Right atrium auricular region (tissue), 2 donors: Measurements from ENCODE around the gene MCAT. TPM values are rescaled to one million over a fixed set of nuclear protein-coding genes. Genes with fewer than 3 reads are reported as not detected.
A peak's percentile ranks its signal among the peaks of the same experiment; 100 is the strongest.

Experiments used
- DNase-seq: peaks from one replicate; pipeline ENCODE4 v3.0.0-alpha.2; 2019; ENCODE audit warnings: low spot score
- H3K27ac ChIP-seq, 2 donors: fragments of 200-600 bp; sonication (generic); 1 replicate in 1 of 2; 2 replicates in 1 of 2; pipeline ENCODE4 v1.5.1; 2016 to 2019
- H3K27me3 ChIP-seq, 2 donors: fragments of 200-600 bp; sonication (generic); one replicate each; pipeline versions ENCODE4 v1.5.1 to v1.6.0; 2017 to 2019
- H3K36me3 ChIP-seq: fragments of 200-600 bp; sonication (generic); one replicate; pipeline ENCODE4 v1.5.1; 2016
- H3K4me1 ChIP-seq, 2 donors: fragments of 200-600 bp; sonication (generic); one replicate each; pipeline versions ENCODE4 v1.5.1 to v1.6.0; 2017 to 2019
- H3K4me3 ChIP-seq, 2 donors: fragments of 200-600 bp; sonication (generic); 1 replicate in 1 of 2; 2 replicates in 1 of 2; pipeline ENCODE4 v1.5.1; 2017 to 2019; ENCODE audit warnings: mild to moderate bottlenecking in 1 of 2, moderate library complexity in 1 of 2
- H3K9me3 ChIP-seq, 2 donors: fragments of 200-600 bp; sonication (generic); one replicate each; pipeline ENCODE4 v1.5.1; 2019
- total RNA-seq, 2 donors: library from RNA; depleted of rRNA; stranded (reverse); fragments of >200 nt; gene quantifications; one replicate each; pipeline ENCODE4 v1.1.0, GENCODE V29; 2016
- TF ChIP-seq, protein P1 (sequence below), 2 donors: fragments of 200-600 bp; sonication (generic); IDR thresholded peaks; one replicate each; pipeline ENCODE4 v1.5.1; 2019; ENCODE audit warnings: antibody characterized with exemption in 2 of 2

The MCAT gene
- total RNA-seq, 2 donors from 2014 or later, result 16.1 to 17.6 TPM

- no peak for DNase-seq
- no peak overlapping the region for H3K27ac ChIP-seq
- TF ChIP-seq, protein P1, sequence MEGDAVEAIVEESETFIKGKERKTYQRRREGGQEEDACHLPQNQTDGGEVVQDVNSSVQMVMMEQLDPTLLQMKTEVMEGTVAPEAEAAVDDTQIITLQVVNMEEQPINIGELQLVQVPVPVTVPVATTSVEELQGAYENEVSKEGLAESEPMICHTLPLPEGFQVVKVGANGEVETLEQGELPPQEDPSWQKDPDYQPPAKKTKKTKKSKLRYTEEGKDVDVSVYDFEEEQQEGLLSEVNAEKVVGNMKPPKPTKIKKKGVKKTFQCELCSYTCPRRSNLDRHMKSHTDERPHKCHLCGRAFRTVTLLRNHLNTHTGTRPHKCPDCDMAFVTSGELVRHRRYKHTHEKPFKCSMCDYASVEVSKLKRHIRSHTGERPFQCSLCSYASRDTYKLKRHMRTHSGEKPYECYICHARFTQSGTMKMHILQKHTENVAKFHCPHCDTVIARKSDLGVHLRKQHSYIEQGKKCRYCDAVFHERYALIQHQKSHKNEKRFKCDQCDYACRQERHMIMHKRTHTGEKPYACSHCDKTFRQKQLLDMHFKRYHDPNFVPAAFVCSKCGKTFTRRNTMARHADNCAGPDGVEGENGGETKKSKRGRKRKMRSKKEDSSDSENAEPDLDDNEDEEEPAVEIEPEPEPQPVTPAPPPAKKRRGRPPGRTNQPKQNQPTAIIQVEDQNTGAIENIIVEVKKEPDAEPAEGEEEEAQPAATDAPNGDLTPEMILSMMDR (IDR thresholded peaks at IDR 0.05), result no peak
- H3K27me3 ChIP-seq, result no peaks in the 10 kb centered on the region
- no peaks in the 10 kb centered on the region for H3K36me3 ChIP-seq
- no peaks in the 10 kb centered on the region for H3K9me3 ChIP-seq
- H3K4me3 ChIP-seq, result no peak overlapping the region
- peaks cover 0 to 12% of the 10 kb centered on the region in 2 donors for H3K4me1 ChIP-seq
These were observed 46.8 kb downstream of the MCAT start for GRCh38 chr22:43096420-43096819.

GRCh38 chr22:43094551-43094950 is 48.6 kb downstream of the MCAT start:
- peak overlapping the region in 1 of 2 donors; percentile 51 for H3K27ac ChIP-seq
- no peaks in the 10 kb centered on the region for H3K36me3 ChIP-seq
- DNase-seq, result no peak
- no peaks in the 10 kb centered on the region for H3K9me3 ChIP-seq
- peaks cover 0 to 18% of the 10 kb centered on the region in 2 donors for H3K4me1 ChIP-seq
- TF ChIP-seq, protein P1 (IDR thresholded peaks at IDR 0.05), result no peak
- H3K4me3 ChIP-seq, result no peak overlapping the region
- H3K27me3 ChIP-seq, result no peaks in the 10 kb centered on the region

- Histone ChIP-seq H3K36me3 (no peaks in the 10 kb centered on the region), H3K27ac (peak overlapping the region; percentile 2 to 51), H3K27me3 (no peaks in the 10 kb centered on the region), H3K4me3 (no peak overlapping the region), H3K4me1 (peaks cover 0 to 18% of the 10 kb centered on the region in 2 donors), H3K9me3 (no peaks in the 10 kb centered on the region)
- peak; percentile 79 for DNase-seq
- TF ChIP-seq, protein P1 (IDR thresholded peaks at IDR 0.05), result no peak
These were observed 49.1 kb downstream of the MCAT start for GRCh38 chr22:43094085-43094484.

GRCh38 chr22:43092085-43092484 is 51.1 kb downstream of the MCAT start:
- H3K9me3 ChIP-seq, result no peaks in the 10 kb centered on the region
- no peaks in the 10 kb centered on the region for H3K36me3 ChIP-seq
- H3K4me1 ChIP-seq, result peaks cover 0 to 20% of the 10 kb centered on the region in 2 donors
- TF ChIP-seq, protein P1 (IDR thresholded peaks at IDR 0.05), result no peak
- H3K4me3 ChIP-seq, result no peak overlapping the region
- H3K27ac ChIP-seq, result no peak overlapping the region
- DNase-seq, result no peak
- no peaks in the 10 kb centered on the region for H3K27me3 ChIP-seq

GRCh38 chr22:43090130-43090789 is 52.9 kb downstream of the MCAT start:
- no peaks in the 10 kb centered on the region for H3K27me3 ChIP-seq
- H3K9me3 ChIP-seq, result no peaks in the 10 kb centered on the region
- H3K4me3 ChIP-seq, result no peak overlapping the region
- TF ChIP-seq, protein P1 (IDR thresholded peaks at IDR 0.05), result peak in 1 of 2 donors; percentile 56
- peak; percentile 72 for DNase-seq
- H3K36me3 ChIP-seq, result no peaks in the 10 kb centered on the region
- peak overlapping the region in 1 of 2 donors; percentile 48 for H3K27ac ChIP-seq
- H3K4me1 ChIP-seq, result peaks cover 0 to 20% of the 10 kb centered on the region in 2 donors
